Panc1 (cell line): ENCODE data around the gene MYCN. TPM values are rescaled to one million over a fixed set of nuclear protein-coding genes. Genes with fewer than 3 reads are reported as not detected.

Source experiments
- ATAC-seq: fragments of 200-7000 bp; cut with Tn5 transposase; 2 replicates; pipeline ENCODE4 v1.9.1; 2020; ENCODE audit warnings: mild to moderate bottlenecking, moderate library complexity
- BruUV-seq: library from RNA; stranded (reverse); fragments of 400-500 nt; replicated peaks from 2 replicates; lab custom pipeline; 2021; lab: Mats Ljungman, UMichigan
- CTCF ChIA-PET: fragments of 300-600 bp; sonication (Branson Sonifier 250); formaldehyde crosslinking; loops from one replicate; lab custom pipeline; 2022; ENCODE audit warnings: antibody characterized with exemption; lab: Charles Lee
- POLR2A ChIA-PET: fragments of 300-600 bp; sonication (Branson Sonifier 250); formaldehyde crosslinking; loops from one replicate; lab custom pipeline; 2022; ENCODE audit warnings: antibody characterized with exemption; lab: Charles Lee
- DNase-seq: peaks from one replicate; pipeline ENCODE4 v3.0.0-alpha.2; 2010; ENCODE audit warnings: low read depth, low spot score
- H3K27ac ChIP-seq: 2 replicates; pipeline ENCODE4 v1.5.1; 2011; ENCODE audit warnings: mild to moderate bottlenecking, low read length, inconsistent platforms
- H3K27me3 ChIP-seq: fragments of 200-500 bp; sonication (Bioruptor generic); 2 replicates; pipeline ENCODE4 v1.6.0; 2014; ENCODE audit warnings: low read length, inconsistent platforms; ENCODE audit not compliant: control insufficient read depth, insufficient read depth
- H3K36me3 ChIP-seq: fragments of 200-500 bp; sonication (Bioruptor generic); 2 replicates; pipeline ENCODE4 v1.5.1; 2014; ENCODE audit warnings: inconsistent platforms, mild to moderate bottlenecking, low read length, moderate library complexity; ENCODE audit not compliant: control insufficient read depth, insufficient read depth
- H3K4me1 ChIP-seq: 2 replicates; pipeline ENCODE4 v1.5.1; 2011; ENCODE audit warnings: inconsistent platforms, mild to moderate bottlenecking, low read length, moderate library complexity; ENCODE audit not compliant: control insufficient read depth, insufficient read depth
- H3K4me3 ChIP-seq, 2 experiments: 2 replicates each; pipeline ENCODE4 v1.5.1; 2011 to 2012; ENCODE audit warnings: low read depth in 2 of 2, low read length in 2 of 2, mild to moderate bottlenecking in 2 of 2, inconsistent platforms in 1 of 2, moderate library complexity in 1 of 2
- H3K9me3 ChIP-seq: fragments of 200-500 bp; sonication (Bioruptor generic); 2 replicates; pipeline ENCODE4 v1.5.1; 2014; ENCODE audit warnings: low read depth, mild to moderate bottlenecking, inconsistent platforms, low read length, moderate library complexity; ENCODE audit not compliant: control insufficient read depth, insufficient read depth
- CTCF ChIP-seq: fragments of 450-650 bp; IDR thresholded peaks from 2 replicates; pipeline ENCODE4 v1.5.1; 2017; ENCODE audit warnings: mild to moderate bottlenecking
- POLR2AphosphoS5 ChIP-seq: IDR thresholded peaks from 2 replicates; pipeline ENCODE4 v1.6.1; 2012; ENCODE audit warnings: mild to moderate bottlenecking, low read depth, low read length, moderate library complexity
- REST ChIP-seq, 2 experiments: IDR thresholded peaks; 2 replicates each; pipeline ENCODE4 v1.6.1; 2011 to 2012; ENCODE audit warnings: low read depth in 2 of 2, control low read depth in 1 of 2, low read length in 1 of 2, mild to moderate bottlenecking in 1 of 2, moderate library complexity in 1 of 2; ENCODE audit not compliant: insufficient read depth in 1 of 2
- SIN3A ChIP-seq: IDR thresholded peaks from 2 replicates; pipeline ENCODE4 v1.6.1; 2012; ENCODE audit warnings: low read depth, mild to moderate bottlenecking, low read length, moderate library complexity, borderline replicate concordance; ENCODE audit not compliant: insufficient read depth
- TCF7L2 ChIP-seq: IDR thresholded peaks from 2 replicates; pipeline ENCODE4 v1.6.1; 2011; ENCODE audit warnings: mild to moderate bottlenecking, low read depth, low read length, inconsistent platforms
- in situ Hi-C: cut with HindIII; loops from 2 replicates; pipeline ENCODE4 v1.10.0; 2016; ENCODE audit warnings: low sequenced_read_pairs, low pct_unique_long_range_greater_than_20kb
- intact Hi-C: fragments of 100-400 bp; cut with micrococcal nuclease; formaldehyde crosslinking; loops from one replicate; pipeline ENCODE4 v1.10.0; 2022; ENCODE audit not compliant: unreplicated experiment
- total RNA-seq: library from RNA; stranded (reverse); gene quantifications from one replicate; pipeline ENCODE4 v1.2.1, GENCODE V29; 2021; ENCODE audit not compliant: unreplicated experiment

The MYCN gene
- total RNA-seq, 1 experiment from 2014 or later = not detected

- in situ Hi-C loops (no loop called here), intact Hi-C loops (loop anchor here (10.0 kb wide), 1 partner anchor 318 kb away; no protein-coding TSS in a partner anchor)
- no peak for ATAC-seq
- BruUV-seq = no TSS peak
- Histone ChIP-seq H3K4me1 (no peaks in the 10 kb centered on the region; the same call in 1 of the 2 replicates), H3K9me3 (no peaks in the 10 kb centered on the region), H3K27ac (no peak overlapping the region), H3K4me3 (no peak overlapping the region), H3K27me3 (peaks cover 11% of the 10 kb centered on the region), H3K36me3 (no peaks in the 10 kb centered on the region)
- TF ChIP-seq TCF7L2 (no peak), SIN3A (no peak), REST (IDR thresholded peaks at IDR 0.05; ENCODE audit: insufficient read depth in 1 of 2, low read depth in 2 of 2, low read length in 1 of 2) (no peak), CTCF (no peak), POLR2AphosphoS5 (no peak)
- ChIA-PET POLR2A (no interaction called here), CTCF (no interaction called here)
- no peak for DNase-seq
Measured at GRCh38 chr2:15946983-15947382, 6.6 kb downstream of the MYCN start.

GRCh38 chr2:15947431-15947830, 7.1 kb downstream of the MYCN start:
- TF ChIP-seq CTCF (no peak), POLR2AphosphoS5 (no peak), TCF7L2 (no peak), SIN3A (no peak), REST (IDR thresholded peaks at IDR 0.05; ENCODE audit: insufficient read depth in 1 of 2, low read depth in 2 of 2, low read length in 1 of 2) (no peak)
- in situ Hi-C loops (no loop called here), intact Hi-C loops (loop anchor here (10.0 kb wide), 1 partner anchor 317 kb away; no protein-coding TSS in a partner anchor)
- Histone ChIP-seq H3K36me3 (no peaks in the 10 kb centered on the region), H3K9me3 (no peaks in the 10 kb centered on the region), H3K27me3 (peaks cover 11% of the 10 kb centered on the region), H3K4me3 (no peak overlapping the region), H3K27ac (no peak overlapping the region), H3K4me1 (no peaks in the 10 kb centered on the region)
- ATAC-seq (no peak), DNase-seq (no peak)
- no TSS peak for BruUV-seq
- ChIA-PET POLR2A (no interaction called here), CTCF (no interaction called here)
